SH-SY5Y (cell line): ENCODE results near the gene EFHC1.

ENCODE experiments used
- GATA2 ChIP-seq: IDR thresholded peaks from 2 replicates; pipeline ENCODE4 v1.6.1; 2011; ENCODE audit warnings: mild to moderate bottlenecking, low read depth, low read length
- GATA3 ChIP-seq: IDR thresholded peaks from 2 replicates; pipeline ENCODE4 v1.6.1; 2011; ENCODE audit warnings: low read depth, mild to moderate bottlenecking, low read length, moderate library complexity

GRCh38 chr6:52496631-52497030 is 76.5 kb downstream of the EFHC1 start:
- TF ChIP-seq GATA3: no peak
- no peak for TF ChIP-seq GATA2
